Stimulated activated CD8-positive, alpha-beta memory T cell treated with anti-CD3 and anti-CD28 coated beads, Interleukin-12 subunit alpha, Interleukin-12 subunit beta, amount 100 ng/mL, for 1 hour (primary cell): Measurements from ENCODE around the gene PRMT7.
"Not testable (repeated sequence)": the region's sequence is repeated elsewhere in the genome, so short reads cannot be mapped to it uniquely, and the experiment has no call there.

ENCODE experiments used
- DNase-seq: peaks from one replicate; pipeline ENCODE4 v3.0.0-alpha.2; 2020; ENCODE audit warnings: low read depth

The PRMT7 gene

GRCh38 chr16:68283801-68284598 lies 26.8 kb upstream of the PRMT7 start:
- DNase-seq, result no peak

DNA sequence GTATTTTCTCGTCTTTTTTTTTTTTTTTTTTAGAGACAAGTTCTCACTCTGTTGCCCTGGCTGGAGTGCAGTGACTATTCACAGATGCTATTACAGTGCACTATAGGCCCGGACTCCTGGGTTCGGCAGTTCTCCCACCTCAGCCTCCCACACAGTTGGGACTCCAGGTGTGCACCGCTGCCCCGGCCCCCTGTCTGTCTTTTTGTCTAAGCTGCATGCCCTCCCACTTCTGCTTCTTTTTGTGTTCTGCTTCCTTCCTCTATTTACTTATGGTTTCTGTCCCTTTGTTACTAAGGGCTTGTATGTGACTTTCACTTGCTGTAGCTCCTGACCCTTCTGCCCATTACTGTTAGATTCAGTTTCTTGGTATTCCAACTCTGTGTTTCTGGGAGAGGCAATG lies 26.0 kb upstream of the PRMT7 start:
- DNase-seq, result no peak

- no peak for DNase-seq
Observed at GRCh38 chr16:68285683-68286082, 25.1 kb upstream of the PRMT7 start.

GRCh38 chr16:68286153-68287074 lies 24.4 kb upstream of the PRMT7 start:
- DNase-seq, result no peak

DNA sequence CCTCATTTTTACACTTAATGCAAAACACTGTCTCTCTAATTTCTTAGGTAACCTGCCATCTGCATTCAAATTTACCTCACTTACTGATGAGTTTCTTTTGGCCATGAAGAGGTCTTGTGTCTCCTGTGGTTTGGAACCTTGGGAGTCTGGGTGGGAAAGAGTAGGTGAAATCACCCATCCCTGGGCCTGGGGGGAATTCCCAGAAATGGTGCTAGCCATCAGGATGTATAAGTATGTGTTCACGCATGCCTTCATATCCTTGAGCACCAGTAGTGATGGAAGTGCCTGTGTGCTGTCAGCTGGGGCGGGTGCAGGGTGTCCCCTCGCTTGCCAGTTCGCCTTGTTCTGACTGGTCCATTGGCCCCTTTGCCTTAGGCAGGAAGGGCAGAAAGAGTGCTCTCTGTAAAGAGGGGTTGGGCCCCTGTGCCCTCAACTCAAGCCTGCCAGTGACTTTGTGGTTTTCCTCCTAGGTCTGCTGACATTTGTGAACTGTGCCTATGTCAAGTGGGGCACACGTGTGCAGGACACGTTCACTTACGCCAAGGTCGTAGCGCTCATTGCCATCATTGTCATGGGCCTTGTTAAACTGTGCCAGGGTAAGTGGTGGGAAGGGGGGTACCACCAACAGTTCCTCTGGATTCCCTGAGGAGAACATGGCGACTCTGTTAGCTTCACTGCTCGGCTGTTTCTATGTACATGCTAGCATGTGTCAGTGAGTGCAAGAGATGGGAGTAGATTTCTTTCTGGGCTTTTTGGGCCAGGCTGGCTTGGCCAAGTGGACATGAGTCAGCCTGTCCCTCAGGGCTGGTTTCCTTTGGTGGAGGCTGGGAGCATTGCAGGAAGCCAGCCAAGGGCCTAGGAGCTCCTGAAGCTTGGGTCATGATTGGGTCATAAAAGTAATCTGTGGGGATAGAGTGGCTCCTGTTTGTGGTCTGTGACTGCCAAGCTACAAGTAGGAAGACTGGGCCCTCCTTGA lies 23.3 kb upstream of the PRMT7 start:
- DNase-seq, result no peak

DNA sequence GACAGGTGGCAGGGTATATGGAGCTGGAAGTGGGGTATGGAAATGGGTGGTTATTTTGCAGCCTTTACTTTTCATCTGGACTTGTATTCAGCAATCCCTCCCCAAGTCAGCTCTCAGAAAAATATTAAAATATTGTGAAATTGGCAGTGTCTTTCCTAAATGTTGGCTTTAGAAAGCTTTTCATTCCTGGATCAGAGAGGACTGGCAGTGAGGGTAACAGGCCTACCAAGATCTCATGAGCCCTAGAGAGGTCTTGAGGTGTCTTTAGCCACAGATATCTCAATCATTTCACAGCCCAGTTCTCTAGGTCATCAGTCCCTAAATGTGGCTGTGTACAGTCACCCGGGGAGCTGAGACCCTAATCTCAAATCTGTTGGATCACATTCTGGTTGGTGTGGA lies 22.6 kb upstream of the PRMT7 start:
- DNase-seq, result no peak

DNA sequence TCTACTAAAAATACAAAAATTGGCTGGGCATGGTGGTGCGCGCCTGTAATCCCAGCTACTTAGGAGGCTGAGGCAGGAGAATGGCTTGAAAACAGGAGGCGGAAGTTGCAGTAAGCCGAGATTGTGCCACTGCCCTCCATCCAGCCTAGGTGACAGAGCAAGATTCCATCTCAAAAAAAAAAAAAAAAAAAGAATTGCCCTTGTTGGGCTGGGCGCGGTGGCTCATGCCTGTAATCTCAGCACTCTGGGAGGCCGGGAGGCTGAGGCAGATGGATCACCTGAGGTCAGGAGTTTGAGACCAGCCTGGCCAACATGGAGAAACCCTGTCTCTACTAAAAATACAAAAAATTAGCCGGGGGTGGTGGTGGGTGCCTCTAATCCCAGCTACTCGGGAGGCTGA lies 22.0 kb upstream of the PRMT7 start:
- not testable (repeated sequence) for DNase-seq

- DNase-seq, result no peak
Observed at GRCh38 chr16:68289202-68289601, 21.6 kb upstream of the PRMT7 start.

GRCh38 chr16:68289621-68290329 lies 21.0 kb upstream of the PRMT7 start:
- no peak for DNase-seq

DNA sequence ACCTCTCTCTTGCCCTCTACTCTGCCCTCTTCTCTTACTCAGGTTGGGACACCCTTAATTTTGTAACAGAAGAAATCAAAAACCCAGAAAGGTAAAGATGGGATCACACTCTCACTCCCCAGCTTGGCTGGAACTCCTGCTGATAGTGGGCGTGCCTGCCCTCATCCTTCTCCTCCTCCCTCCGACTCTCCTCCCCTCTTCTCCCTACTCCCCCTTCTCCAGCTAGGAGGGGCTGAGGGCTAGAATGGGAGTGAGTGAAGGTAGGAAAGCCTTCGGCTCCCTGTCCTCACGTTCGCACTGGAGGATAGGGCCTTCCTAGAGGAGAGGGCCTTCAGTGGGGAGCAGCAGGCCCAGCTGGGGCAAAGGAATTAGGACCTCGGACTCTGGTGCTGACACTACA lies 20.4 kb upstream of the PRMT7 start:
- no peak for DNase-seq

- no peak for DNase-seq
Observed at GRCh38 chr16:68291227-68291626, 19.6 kb upstream of the PRMT7 start.

- no peak for DNase-seq
Observed at GRCh38 chr16:68292425-68292824, 18.4 kb upstream of the PRMT7 start.

GRCh38 chr16:68296291-68296690 lies 14.5 kb upstream of the PRMT7 start:
- DNase-seq, result no peak

- no peak for DNase-seq
Observed at GRCh38 chr16:68296693-68297092, 14.1 kb upstream of the PRMT7 start.

DNA sequence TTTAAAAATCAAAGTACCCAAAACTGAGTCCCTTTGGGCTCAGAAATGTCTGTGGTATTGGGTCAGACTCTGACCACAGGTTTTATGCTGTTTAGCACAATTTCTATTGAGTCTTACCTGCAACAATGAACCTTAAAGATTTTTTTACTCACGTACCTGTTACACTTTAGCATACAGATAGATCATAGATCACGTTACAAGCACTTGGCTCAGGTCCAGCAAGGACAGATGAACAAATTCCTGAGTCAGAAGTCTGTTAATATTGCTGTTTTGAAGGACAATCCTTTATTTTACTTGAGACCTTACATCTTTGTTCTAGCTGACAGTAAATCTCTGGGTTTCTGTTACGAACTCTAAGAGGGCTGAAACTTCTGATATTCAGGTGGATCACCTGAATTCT lies 12.9 kb upstream of the PRMT7 start:
- DNase-seq, result no peak

- no peak for DNase-seq
Observed at GRCh38 chr16:68298312-68298711, 12.5 kb upstream of the PRMT7 start.

DNA sequence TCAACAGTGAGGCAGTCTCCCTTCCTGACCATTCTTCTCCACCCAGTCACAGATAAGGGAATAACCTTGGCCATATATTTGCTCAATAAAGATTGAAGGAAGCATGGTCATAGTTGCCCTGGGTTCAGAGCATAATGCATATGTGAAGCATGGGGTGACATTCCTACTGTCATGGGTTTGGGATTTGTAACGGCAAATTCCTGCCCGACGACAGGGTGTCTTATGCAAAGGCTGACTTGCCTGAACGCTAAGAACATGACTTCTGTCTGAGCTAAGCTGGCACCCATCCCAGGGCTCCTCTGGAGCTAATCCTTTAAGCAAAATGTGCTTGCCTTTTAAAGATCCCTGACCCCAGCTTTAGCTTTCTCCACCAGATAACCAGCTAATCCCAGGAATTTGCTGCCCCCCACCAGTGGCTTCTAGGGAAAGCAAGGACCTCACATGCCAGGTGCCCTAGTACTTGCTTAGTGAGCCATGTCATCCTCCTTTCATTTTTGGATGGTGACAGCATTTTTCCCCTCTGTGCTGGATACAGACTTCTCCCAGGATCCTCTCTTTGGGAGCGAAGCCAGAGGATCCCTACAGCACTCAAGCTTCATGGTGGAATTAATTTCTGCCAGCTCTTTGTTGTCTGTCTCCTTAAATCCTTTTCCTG lies 11.8 kb upstream of the PRMT7 start:
- no peak for DNase-seq

GRCh38 chr16:68299571-68300453 lies 11.0 kb upstream of the PRMT7 start:
- no peak for DNase-seq

- DNase-seq, result no peak
Observed at GRCh38 chr16:68300734-68301459, 9.9 kb upstream of the PRMT7 start.
